ENCODE measurements around the gene CNGA3.

The CNGA3 gene

GRCh38 chr2:98438190-98439133 lies 92.2 kb downstream of the CNGA3 start:
- DNase-seq = no peak

- DNase-seq = no peak
Observed at GRCh38 chr2:98441706-98442450, 95.6 kb downstream of the CNGA3 start.

GRCh38 chr2:98442488-98442887 lies 96.2 kb downstream of the CNGA3 start:
- DNase-seq = no peak

- DNase-seq = peak in 49 of 56 donors; percentile 28 to 80 (median 63)
Observed at GRCh38 chr2:98444436-98445176, 98.3 kb downstream of the CNGA3 start, which contains the start of gene INPP4A. INPP4A (plus strand) TSS chr2:98444858; CDS start chr2:98520049, 75,191 bp downstream.

GRCh38 chr2:98445177-98445682 lies 99.0 kb downstream of the CNGA3 start:
- peak in 3 of 56 donors; percentile 25 to 65 (median 54) for DNase-seq

- peak in 1 of 56 donors; percentile 14 for DNase-seq
Observed at GRCh38 chr2:98445683-98446581, 99.7 kb downstream of the CNGA3 start.

GRCh38 chr2:98446850-98447249 lies 100.6 kb downstream of the CNGA3 start:
- no peak for DNase-seq

All from nucleus accumbens (tissue), 56 donors.